Measurements from ENCODE around the gene PYDC1.
"Not testable (repeated sequence)": the region's sequence is repeated elsewhere in the genome, so short reads cannot be mapped to it uniquely, and the experiment has no call there.

Gene PYDC1

DNA sequence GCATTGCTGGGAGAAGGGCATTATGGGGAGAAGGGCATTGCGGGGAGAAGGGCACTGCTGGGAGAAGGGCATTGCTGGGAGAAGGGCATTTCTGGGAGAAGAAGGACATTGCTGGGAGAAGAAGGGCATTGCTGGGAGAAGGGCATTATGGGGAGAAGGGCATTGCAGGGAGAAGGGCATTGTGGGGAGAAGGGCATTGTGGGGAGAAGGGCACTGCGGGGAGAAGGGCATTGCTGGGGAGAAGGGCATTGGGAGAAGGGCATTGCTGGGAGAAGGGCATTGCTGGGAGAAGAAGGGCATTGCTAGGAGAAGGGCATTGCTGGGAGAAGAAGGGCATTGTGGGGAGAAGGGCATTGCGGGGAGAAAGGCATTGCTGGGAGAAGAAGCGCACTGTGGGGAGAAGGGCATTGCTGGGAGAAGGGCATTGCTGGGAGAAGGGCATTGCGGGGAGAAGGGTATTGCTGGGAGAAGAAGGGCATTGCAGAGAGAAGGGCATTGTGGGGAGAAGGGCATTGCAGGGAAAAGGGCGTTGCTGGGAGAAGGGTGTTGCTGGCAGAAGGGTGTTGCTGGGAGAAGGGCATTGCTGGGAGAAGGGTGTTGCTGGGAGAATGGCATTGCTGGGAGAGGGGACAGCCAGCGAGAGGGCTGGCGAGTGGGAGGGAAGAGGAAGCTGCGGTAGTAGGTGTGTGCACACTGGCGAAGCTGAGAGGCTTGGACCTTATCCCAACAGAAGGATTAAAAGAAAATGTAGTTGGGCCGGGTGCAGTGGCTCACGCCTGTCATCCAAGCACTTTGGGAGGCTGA is 4.6 kb upstream of the PYDC1 start:
- no peak for DNase-seq

DNA sequence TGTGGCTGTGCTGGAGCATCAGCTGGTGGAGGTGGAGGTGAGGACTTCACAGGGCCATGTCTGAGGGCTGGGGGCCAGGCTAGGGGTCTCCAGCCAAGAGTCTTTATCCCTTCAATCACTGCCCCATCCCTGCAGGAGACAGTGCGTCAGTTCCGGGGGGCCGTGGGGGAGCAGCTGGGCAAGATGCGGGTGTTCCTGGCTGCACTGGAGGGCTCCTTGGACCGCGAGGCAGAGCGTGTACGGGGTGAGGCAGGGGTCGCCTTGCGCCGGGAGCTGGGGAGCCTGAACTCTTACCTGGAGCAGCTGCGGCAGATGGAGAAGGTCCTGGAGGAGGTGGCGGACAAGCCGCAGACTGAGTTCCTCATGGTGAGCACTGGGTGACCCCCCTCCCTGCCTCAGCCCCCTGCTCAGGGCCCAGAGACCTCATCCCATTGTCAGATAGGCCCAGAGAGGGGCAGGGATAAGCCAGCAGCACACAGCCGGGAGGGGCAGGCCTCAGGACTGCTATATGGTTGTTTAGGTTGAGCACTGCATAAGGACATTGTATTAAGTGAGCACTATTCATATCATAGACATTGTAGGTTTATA is 2.3 kb upstream of the PYDC1 start:
- DNase-seq, result no peak

DNA sequence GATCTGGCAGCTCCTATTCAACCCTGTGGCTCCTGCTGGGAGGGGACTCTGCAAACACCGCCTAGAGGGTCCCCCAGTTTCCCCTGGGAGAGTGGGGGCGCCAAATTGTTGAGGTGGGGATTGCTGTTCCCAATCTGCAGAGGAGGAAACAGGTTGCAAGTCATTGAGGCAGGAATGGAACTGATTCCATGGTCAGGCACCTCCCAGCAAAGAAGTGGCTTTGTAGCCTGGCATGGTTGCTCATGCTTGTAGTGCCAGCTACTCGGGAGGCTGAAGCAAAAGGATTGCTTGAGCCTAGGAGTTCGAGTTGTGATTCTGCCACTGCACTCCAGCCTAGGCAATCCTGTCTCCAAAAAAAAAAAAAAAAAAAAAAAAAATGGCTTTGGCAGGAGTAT is 198 bp upstream of the PYDC1 start:
- no peak for DNase-seq

DNA sequence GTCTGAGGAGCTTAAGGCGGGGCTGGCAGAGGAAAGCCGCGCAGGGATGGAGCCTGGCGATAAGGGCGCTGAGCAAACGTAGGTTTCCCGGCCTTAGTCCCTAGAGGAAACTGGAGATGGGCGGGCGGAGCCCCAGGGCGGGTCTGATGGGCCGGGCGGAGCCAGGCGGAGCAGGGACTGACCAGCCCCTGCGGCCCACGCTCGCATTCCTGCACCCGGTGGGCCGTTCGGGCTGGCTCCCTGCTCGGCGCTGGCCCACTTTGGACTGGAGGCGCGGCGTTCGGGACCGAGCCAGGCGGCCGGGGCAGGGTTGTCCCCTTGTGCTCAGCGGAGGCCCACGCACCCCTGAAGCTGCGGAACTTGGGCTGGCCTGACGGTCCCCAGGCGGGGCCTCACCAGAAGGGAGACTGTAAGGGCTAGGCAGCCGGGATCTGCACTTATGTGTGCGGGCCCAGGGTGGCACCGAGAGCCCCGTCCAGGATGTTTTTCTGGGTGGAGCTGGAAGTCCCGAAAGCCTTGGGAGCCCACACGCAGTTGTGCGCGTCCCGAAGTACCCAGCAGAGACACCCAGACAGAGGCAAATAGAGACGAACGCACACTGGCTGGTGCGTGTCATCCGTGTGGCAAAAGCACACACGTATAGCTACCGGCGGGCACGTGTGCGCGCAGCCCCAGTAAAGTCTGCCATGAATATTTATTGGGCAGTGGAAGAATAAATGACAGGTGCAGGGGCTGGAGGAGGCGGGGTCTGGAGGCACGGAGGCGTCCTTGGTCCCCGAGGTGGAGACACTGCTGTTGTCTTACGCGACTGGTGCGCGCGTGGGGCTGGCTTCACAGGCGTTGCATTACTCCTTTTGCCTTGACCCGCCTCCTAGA is 1.4 kb downstream of the PYDC1 start:
- DNase-seq, result peak; percentile 65 to 66

DNA sequence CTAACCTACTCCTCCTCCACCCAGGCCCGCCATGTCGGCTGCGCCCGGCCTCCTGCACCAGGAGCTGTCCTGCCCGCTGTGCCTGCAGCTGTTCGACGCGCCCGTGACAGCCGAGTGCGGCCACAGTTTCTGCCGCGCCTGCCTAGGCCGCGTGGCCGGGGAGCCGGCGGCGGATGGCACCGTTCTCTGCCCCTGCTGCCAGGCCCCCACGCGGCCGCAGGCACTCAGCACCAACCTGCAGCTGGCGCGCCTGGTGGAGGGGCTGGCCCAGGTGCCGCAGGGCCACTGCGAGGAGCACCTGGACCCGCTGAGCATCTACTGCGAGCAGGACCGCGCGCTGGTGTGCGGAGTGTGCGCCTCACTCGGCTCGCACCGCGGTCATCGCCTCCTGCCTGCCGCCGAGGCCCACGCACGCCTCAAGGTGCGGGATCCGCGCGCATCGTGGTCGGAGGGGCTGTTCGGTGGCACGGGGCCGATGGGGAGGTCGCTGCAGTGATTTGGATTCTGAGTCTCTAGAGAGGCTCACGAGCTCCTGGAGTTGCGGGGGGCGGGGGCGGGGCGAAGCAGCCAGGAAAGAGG is 2.1 kb downstream of the PYDC1 start:
- no peak for DNase-seq

DNA sequence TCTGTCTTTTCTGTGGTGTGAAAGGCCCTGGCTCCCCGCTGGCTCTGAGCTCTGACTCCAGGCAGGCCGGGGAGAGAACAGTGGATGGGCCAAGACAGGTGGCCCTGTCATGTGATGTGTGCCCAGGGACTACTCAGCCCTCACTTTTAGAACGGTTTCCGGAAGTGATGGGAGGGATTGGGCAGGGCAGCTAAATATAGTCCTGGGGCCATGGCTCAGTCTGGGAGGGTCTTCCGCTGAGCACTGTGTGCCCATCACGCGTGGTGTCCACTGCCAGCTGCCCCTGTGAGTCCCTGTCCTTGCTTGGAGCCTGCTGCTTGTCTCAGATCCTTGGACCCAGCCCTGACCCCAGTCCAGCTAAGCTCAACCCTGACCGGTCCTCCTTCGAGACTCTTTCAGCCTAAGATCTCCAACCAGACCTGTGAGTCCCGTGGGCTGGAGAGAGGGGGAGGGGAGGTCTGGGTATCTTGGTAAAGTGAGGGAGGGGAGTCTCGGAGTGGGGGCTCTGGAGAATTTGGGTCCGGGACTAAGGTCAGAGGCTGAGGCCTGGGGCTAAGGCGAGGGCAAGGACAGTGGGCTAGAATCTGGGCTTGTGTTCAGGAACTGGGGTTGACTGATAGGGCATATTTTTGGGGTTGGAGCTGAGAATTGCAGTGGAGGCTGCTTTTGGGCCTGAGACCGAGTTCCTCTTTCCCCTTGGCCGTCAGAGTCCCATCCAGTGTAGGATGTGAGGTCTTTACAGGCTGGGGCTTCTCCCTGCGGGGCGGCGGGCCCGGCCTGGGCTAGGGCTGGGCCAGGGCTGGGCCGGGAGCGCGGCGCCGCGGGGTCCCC is 2.8 kb downstream of the PYDC1 start, which contains the start of gene TRIM72:
Gene TRIM72, plus strand, starts transcription at position 243 of the 831 bp plus-strand sequence. CDS start 620 bp downstream, outside the sequence.
- DNase-seq, result no peak

DNA sequence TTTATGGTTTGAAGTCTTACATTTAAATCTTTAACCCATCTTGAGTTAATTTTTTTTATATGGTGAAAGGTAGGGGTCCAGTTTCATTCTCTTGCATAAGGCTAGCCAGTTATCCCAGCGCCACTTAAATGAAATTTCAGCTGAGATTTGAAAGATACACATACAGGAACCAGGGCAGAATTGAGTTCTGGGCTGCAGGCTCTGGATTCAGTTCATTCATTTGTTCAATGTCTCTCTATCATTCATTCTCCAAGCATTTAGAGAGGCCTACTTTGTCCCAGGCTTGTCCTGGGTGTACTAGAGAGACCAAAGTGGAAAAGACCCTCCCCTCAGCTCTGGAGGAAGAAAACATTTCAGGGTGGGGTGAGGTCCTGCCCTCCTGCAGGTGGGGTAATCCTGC is 3.6 kb downstream of the PYDC1 start:
- no peak for DNase-seq

DNA sequence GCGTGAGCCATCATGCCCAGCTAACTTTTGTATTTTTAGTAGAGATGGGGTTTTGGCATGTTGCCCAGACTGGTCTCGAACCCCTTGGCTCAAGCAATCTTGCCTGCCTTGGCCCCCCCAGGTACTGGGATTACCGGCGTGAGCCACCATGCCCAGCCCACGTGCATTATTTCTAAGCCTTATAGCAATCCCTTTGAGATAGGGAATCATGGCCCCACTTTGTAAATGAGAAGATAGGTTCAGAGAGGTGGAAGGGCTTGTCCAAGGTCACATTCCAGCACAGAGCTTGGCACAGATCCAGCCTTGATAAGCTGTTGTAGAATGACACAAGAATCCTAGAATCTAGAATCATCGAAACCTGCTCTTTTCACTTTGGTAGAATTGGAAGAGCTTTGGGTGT is 10.2 kb downstream of the PYDC1 start:
- no peak for DNase-seq

DNA sequence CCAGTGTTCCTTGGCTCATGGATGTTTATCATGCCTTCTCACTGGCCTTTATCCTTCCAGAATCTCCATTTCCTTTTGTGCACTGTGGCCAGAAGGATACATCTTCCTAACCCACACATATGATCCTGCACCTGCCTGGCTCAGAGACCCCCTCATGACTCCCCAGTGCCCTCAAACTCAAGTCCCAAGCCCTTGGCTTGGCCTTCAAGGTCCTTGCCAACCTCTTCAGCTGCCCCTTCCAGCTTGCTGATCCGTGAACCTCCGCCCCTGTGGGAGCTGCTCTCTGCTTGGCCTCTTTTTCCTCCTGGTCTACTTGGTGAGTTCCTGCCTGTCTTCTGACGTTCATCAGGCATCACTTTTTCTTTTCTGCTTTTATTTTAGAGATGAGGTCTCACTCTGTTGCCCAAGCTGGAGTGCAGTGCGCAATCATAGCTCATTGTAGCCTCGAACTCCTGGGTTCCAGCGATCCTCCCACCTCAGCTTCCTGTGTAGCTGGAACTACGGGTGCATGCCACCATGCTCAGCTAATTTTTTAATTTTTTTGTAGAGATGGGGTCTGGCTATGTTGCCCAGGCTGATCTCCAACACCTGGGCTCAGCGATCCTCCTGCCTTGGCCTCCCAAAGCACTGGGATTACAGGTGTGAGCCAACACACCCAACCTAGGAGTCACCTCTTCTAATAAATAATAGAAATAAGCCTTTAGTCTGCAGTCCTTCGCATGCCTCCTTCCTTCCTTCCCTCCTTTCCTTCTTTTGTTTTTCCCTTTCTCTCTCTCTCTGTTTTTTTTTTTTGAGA is 11.9 kb downstream of the PYDC1 start:
- no peak for DNase-seq

DNA sequence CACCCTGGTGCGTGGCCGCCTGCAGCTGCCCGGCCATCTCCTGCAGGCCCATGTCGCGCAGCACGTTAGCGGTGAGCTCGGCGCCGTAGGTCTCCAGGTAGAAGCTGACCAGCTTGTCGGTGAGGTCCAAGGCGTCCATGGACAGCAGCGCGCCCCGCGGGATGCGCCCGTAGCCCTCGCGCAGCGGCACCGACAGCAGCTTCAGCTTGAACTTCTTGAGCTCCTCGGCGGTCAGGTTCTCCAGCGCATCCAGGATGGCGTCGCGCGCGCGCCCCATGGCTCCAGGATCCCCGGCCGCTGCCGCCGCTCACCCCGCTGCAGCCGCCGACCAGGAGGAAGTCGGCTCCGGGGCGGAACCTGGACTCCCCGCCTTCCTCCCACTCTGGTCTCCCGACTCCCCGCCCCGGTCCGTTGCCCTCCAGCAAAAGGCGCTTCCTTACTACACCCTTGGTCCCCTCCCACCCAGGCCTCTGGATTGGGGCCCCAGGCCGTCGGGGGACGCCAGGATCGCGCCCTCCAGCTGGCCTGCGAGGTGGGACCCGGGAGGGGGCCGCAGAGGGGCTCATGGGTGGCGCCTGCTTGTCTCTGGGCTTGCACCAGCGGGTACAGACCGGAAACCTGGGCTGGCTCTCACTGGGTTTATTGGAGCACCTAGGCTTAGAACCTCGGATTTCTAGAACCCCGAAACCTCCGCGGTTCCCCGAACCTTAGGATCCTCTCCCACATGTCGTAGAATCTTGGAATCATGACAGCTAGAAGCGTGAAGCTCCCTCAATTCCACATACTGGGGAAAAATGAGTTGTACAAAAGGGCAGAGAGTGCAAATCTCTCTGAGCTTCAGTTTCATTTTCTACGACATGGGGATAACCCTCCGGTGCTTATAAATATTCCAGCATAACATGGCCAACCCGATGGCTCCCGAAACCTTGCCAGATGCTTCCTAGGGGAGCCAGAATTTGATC is 14.2 kb downstream of the PYDC1 start, which contains the start of gene PYCARD:
Gene PYCARD, minus strand, starts transcription at position 347 of the 962 bp plus-strand sequence. Its CDS starts 70 bp downstream, at position 277.
- peak; percentile 69 to 72 for DNase-seq

DNA sequence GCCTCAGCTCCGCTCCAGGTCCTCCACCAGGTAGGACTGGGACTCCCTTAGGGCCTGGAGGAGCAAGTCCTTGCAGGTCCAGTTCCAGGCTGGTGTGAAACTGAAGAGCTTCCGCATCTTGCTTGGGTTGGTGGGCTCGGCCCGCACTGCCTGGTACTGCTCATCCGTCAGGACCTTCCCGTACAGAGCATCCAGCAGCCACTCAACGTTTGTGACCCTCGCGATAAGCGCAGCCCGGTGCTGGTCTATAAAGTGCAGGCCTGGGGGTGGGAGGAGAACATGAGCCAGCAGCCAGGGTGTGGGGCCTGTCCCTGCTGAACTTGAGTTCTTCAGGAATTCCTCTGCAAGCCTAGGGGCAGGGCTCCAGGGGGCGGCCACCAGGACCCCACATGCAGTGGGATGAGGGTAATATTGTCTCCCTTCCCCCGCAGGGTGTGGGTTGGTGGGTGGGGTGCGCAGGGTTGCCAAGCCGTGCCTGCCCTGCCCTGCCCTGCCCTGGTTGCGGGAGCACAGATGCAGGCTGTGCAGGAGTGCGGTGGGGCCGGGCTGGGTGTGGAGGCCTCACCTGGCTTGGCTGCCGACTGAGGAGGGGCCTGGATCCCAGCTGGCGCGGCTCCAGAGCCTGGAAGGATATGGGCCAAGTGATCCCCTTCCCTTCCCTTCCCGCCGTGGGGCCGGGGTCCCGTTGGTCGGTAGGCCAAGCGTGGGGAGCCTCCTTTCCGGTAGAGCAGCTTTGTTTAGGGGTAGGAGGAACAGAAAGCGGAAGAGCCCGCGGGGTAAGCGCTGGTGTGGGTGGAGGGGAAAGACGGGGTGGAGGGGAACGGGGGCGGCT is 15.1 kb downstream of the PYDC1 start:
- peak; percentile 56 to 62 for DNase-seq

DNA sequence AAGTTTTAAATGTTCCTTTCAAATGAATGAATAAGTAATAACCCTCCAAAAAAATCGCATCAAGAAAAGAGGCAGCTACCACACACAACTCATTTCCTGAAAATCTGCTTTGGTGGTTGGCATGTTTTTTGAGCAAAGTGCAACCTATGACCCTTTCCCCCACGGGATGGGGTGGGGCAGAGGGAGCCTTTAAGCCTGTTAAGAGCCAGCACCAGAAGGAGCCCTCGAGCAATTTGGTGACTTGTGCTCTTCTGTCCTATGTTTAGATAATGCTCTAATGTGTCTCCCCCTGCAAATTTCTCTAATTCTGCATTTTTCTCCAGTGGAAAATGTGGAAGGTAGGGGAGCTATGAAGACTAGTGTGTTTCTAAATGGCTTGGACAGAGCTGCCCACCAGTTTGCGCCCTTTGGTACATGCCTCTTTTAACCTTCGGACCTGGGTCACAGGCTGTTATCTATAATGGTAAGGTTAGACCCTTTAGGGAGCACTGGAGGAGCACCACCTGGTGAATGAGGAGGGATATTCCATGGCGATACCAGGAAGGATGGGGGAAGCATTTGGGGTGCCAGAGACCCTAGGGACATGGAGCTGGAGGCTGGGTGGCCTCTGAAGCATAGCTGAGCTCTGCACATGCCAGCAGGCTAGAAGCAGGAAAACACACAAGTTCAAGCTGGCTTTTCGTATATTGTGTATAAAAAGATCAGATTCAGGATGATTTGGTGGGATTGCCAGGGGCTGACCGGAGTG is 15.9 kb downstream of the PYDC1 start:
- DNase-seq, result peak; percentile 48

DNA sequence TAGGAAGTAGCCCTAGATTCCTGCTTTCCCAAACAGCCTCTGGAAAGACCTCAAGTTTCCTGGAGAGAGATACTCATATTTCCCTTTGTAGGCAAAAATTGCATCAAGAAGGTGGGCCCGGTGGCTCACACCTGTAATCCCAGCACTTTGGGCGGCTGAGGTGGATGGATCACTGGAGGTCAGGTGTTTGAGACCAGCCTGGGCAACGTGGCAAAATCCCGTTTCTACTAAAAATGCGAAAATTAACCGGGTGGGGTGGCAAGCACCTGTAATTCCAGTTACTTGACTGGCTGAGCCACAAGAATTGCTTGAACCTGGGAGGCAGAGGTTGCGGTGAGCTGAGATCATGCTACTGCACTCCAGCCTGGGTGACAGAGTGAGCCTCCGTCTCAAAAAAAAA is 16.8 kb downstream of the PYDC1 start:
- DNase-seq, result not testable (repeated sequence)

DNA sequence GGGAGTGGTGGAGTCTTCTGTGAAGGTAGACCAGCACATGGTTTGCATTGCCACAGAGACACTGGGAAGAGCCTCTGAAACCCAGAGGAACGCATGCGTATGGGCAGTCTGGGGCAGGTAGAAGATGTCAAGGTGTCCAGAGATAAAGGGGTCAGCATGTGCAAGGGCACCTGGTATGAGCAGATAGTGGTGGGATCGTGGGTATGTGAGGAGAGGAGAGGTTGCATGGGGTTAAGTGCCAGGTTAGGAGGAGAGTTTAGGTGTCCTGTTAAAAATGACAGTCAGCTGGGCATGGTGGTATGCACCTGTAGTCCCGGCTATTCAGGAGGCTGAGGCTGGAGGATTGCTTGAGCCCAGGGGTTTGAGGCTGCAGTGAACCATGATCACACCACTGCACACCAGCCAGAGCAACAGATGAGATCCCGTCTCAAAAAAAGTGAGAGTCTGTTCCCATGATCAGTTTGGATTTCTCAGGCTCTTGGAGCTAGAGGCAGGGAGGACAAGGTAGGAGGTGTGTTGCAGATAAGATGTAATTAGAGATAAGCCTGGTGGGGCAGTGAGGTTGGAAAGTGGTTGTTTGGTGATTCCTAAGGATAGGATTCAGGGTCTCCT is 17.4 kb downstream of the PYDC1 start:
- no peak for DNase-seq

DNA sequence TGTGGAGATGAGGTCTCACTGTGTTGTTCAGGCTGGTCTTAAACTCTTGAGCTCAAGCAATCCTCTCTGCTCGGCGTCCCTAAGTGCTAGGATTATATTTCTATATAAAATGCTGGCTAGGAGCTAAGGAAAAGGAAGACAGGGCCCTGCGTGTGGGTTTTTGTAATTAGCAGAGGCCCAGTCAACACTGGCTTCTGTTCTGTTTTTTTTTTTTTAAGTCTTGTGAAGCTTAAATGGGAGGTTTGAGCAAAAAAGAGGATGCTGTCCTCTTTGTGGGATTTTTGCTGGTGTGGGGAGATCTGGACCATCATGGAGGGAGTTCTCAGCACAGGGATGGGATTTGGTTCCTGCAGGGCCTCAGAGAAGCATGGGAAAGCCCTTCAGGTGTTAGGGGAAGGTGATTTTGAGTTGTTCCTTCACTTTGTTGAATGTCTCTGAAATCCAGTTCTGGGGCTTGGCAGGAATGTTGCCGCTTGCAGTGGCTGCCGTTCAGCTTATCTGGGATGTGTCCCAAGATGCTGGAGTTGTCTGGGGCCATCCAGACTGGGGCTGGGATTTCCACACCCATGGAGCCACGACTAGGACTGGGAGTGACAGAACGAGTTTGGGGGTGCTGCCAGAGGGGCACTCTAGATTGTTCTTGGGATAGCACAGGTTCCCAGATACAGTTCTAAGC is 18.6 kb downstream of the PYDC1 start:
- peak in 1 of 2 donors; percentile 28 for DNase-seq

DNA sequence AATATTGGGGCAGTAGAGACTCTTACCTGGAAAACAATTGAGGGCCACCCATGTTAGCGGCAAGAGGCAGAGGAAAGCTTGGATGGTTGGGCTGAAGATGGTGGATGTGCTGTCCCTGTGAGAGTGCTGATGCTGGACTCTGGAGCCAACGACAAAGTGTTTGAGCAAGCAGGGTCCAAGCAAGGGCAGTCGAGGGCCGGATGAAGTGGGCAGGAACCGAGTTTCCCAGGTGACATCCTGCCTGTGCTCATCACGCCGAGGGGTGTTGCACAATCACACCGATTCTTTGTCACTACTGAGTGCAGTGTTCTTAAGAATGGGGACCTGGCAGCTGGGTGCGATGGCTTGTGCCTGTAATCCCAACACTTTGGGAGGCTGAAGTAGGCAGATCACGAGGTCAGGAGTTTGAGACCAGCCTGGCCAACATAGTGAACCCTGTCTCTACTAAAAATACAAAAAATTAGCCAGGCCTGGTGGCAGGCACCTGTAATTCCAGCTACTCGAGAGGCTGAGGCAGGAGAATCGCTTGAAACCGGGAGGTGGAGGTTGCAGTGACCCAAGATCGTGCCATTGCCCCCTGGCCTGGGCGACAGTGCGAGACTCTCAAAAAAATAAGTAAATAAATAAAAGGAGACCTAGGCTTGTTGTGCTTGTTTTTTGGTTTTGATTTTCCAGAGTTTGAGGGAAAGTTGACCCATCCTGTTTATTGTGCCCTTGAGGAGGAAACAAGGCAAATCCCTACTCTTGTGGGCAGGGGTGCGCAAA is 20.4 kb downstream of the PYDC1 start:
- DNase-seq, result no peak

Measured in inflammatory macrophage treated with lipopolysaccharide for 1 hour (primary cell).